ENCODE measurements around the gene FAM53B. TPM values are rescaled to one million over a fixed set of nuclear protein-coding genes. Genes with fewer than 3 reads are reported as not detected.

FAM53B gene
- total RNA-seq, 1 donor from 2014 or later: 53.4 TPM

- no peak for TF ChIP-seq CTCF (IDR thresholded peaks at IDR 0.05; ENCODE audit: borderline replicate concordance)
- Histone ChIP-seq H3K4me1 (peaks cover 100% of the 10 kb centered on the region), H3K27ac (replicated peaks) (peak overlapping the region; percentile 66), H3K27me3 (ENCODE audit: low read depth) (no peaks in the 10 kb centered on the region), H3K4me3 (no peak overlapping the region), H3K36me3 (peaks cover 4% of the 10 kb centered on the region), H3K9me3 (replicated peaks) (no peaks in the 10 kb centered on the region)
- DNase-seq: peak; percentile 63
- intact Hi-C loops (cut with micrococcal nuclease): loop anchor here (5.0 kb wide), 1 partner anchor 114 kb away; the partner anchor contains the start of gene FAM53B
Observed at GRCh38 chr10:124627866-124628675, 116.1 kb downstream of the FAM53B start.

- DNase-seq: no peak
- no peaks in the 10 kb centered on the region for H3K9me3 ChIP-seq (replicated peaks)
- no peak for TF ChIP-seq CTCF (IDR thresholded peaks at IDR 0.05; ENCODE audit: borderline replicate concordance)
- H3K27ac ChIP-seq (replicated peaks): peak overlapping the region; percentile 66
- H3K36me3 ChIP-seq: peaks cover 7% of the 10 kb centered on the region
- H3K4me1 ChIP-seq: peaks cover 100% of the 10 kb centered on the region
- H3K4me3 ChIP-seq: no peak overlapping the region
- intact Hi-C loops (cut with micrococcal nuclease): loop anchor here (5.0 kb wide), 1 partner anchor 115 kb away; the partner anchor contains the start of gene FAM53B
- H3K27me3 ChIP-seq (ENCODE audit: low read depth): no peaks in the 10 kb centered on the region
Observed at GRCh38 chr10:124626759-124627380, 117.3 kb downstream of the FAM53B start.

- intact Hi-C loops (cut with micrococcal nuclease): loop anchor here (5.0 kb wide), 1 partner anchor 116 kb away; the partner anchor contains the start of gene FAM53B
- peak overlapping the region; percentile 66 for H3K27ac ChIP-seq (replicated peaks)
Observed at GRCh38 chr10:124625831-124626238, 118.3 kb downstream of the FAM53B start.

GRCh38 chr10:124624895-124625294, 119.3 kb downstream of the FAM53B start:
- H3K27ac ChIP-seq (replicated peaks): peak overlapping the region; percentile 66
- H3K4me3 ChIP-seq: no peak overlapping the region
- no peak for DNase-seq
- no peaks in the 10 kb centered on the region for H3K27me3 ChIP-seq (ENCODE audit: low read depth)
- TF ChIP-seq CTCF (IDR thresholded peaks at IDR 0.05; ENCODE audit: borderline replicate concordance): no peak
- no peaks in the 10 kb centered on the region for H3K9me3 ChIP-seq (replicated peaks)
- H3K36me3 ChIP-seq: peaks cover 7% of the 10 kb centered on the region
- intact Hi-C loops (cut with micrococcal nuclease): loop anchor here (5.0 kb wide), 1 partner anchor 117 kb away; the partner anchor contains the start of gene FAM53B
- H3K4me1 ChIP-seq: peaks cover 100% of the 10 kb centered on the region

More at GRCh38 chr10:124625831-124626238, 118.3 kb downstream of the FAM53B start:
- Histone ChIP-seq H3K9me3 (replicated peaks) (no peaks in the 10 kb centered on the region), H3K27me3 (ENCODE audit: low read depth) (no peaks in the 10 kb centered on the region), H3K36me3 (peaks cover 7% of the 10 kb centered on the region), H3K4me3 (no peak overlapping the region), H3K4me1 (peaks cover 100% of the 10 kb centered on the region)
- TF ChIP-seq CTCF (IDR thresholded peaks at IDR 0.05; ENCODE audit: borderline replicate concordance): no peak
- DNase-seq: peak; percentile 53

- peak overlapping the region; percentile 66 for H3K27ac ChIP-seq (replicated peaks)
- no peaks in the 10 kb centered on the region for H3K27me3 ChIP-seq (ENCODE audit: low read depth)
- no peaks in the 10 kb centered on the region for H3K9me3 ChIP-seq (replicated peaks)
- peaks cover 7% of the 10 kb centered on the region for H3K36me3 ChIP-seq
- TF ChIP-seq CTCF (IDR thresholded peaks at IDR 0.05; ENCODE audit: borderline replicate concordance): no peak
- DNase-seq: no peak
- intact Hi-C loops (cut with micrococcal nuclease): no loop called here
- H3K4me1 ChIP-seq: peaks cover 99% of the 10 kb centered on the region
- no peak overlapping the region for H3K4me3 ChIP-seq
Observed at GRCh38 chr10:124624466-124624865, 119.7 kb downstream of the FAM53B start.
